ENCODE measurements around the gene PRKCE.

- no peak for TF ChIP-seq POLR2A (IDR thresholded peaks at IDR 0.05; ENCODE audit: low read depth, low read length)
- TF ChIP-seq POLR2AphosphoS5 (IDR thresholded peaks at IDR 0.05; ENCODE audit: low read depth, low read length): no peak
Measured at GRCh38 chr2:45813003-45813941, 161.8 kb downstream of the PRKCE start.
